Measurements from ENCODE around the gene TMEM163. TPM values are rescaled to one million over a fixed set of nuclear protein-coding genes. Genes with fewer than 3 reads are reported as not detected.

Gene TMEM163
- total RNA-seq, 1 donor from 2014 or later: 0.95 TPM

DNA sequence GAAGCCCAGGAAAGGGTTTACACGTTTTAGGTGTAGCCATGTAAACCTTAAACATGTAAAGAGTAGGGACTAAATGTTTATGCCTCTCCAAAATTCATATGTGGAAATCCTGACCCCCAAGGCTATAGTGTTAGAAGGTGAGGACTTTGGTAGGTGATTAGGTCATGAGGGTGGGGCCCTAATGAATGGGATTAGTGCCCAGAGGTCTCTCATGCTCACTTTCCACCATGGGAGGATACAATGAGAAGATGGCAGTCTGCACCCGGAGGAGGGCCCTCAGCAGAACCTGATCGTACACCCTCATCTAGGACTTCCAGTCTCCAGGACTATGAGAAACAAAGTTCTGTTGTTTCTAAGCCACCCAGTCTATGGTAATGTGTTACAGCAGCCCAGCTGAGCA lies 119.6 kb downstream of the TMEM163 start:
- peaks cover 4% of the 10 kb centered on the region for H3F3A ChIP-seq (ENCODE audit: low read depth)
- H3K4me2 ChIP-seq: no peak overlapping the region
- peaks cover 6% of the 10 kb centered on the region for H3K4me1 ChIP-seq
- H3K9ac ChIP-seq: no peak overlapping the region
- Mint-ChIP-seq H3K36me3 (no peaks in the 10 kb centered on the region), H3K4me1 (peaks cover 8% of the 10 kb centered on the region), H3K27ac (no peak overlapping the region), H3K4me3 (no peak overlapping the region), H3K27me3 (ENCODE audit: insufficient read depth, low read depth) (peaks cover 2% of the 10 kb centered on the region), H3K9me3 (peaks cover 5% of the 10 kb centered on the region)
- no peak overlapping the region for H2AFZ ChIP-seq (replicated peaks)
- no peak overlapping the region for H3K27ac ChIP-seq
- H3K36me3 ChIP-seq: no peaks in the 10 kb centered on the region
- TF ChIP-seq, protein P1, sequence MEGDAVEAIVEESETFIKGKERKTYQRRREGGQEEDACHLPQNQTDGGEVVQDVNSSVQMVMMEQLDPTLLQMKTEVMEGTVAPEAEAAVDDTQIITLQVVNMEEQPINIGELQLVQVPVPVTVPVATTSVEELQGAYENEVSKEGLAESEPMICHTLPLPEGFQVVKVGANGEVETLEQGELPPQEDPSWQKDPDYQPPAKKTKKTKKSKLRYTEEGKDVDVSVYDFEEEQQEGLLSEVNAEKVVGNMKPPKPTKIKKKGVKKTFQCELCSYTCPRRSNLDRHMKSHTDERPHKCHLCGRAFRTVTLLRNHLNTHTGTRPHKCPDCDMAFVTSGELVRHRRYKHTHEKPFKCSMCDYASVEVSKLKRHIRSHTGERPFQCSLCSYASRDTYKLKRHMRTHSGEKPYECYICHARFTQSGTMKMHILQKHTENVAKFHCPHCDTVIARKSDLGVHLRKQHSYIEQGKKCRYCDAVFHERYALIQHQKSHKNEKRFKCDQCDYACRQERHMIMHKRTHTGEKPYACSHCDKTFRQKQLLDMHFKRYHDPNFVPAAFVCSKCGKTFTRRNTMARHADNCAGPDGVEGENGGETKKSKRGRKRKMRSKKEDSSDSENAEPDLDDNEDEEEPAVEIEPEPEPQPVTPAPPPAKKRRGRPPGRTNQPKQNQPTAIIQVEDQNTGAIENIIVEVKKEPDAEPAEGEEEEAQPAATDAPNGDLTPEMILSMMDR (IDR thresholded peaks at IDR 0.05): no peak
- TF ChIP-seq EZH2 (IDR thresholded peaks at IDR 0.05): no peak
- TF ChIP-seq EZH2phosphoT487 (IDR thresholded peaks at IDR 0.05): no peak
- no peak for DNase-seq (ENCODE audit: low spot score)
- no peaks in the 10 kb centered on the region for H3K9me3 ChIP-seq (ENCODE audit: low read depth)
- no peaks in the 10 kb centered on the region for H3K79me2 ChIP-seq (ENCODE audit: low read depth)
- H3K27me3 ChIP-seq: no peaks in the 10 kb centered on the region
- no peaks in the 10 kb centered on the region for H4K20me1 ChIP-seq (ENCODE audit: low read depth)
- H3K4me3 ChIP-seq: no peak overlapping the region

DNA sequence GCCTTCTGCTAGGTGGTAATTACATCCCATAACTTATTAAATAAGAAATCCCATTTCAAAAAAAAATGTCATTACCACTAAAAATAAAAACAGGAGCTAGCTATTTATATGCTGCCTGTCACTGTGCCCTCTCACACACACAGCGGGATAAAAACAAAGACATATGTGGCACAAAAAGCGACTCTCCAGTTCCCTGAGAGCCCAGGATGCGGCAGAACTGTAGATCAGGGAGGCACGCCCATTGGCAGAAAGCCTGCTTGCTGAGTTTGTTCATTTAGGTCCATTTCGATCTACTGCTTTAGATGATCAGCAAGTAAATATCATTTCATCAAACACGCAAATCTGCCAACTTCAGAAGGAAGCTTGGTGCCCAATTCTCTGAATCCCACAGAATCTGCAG lies 124.4 kb downstream of the TMEM163 start:
- Histone ChIP-seq H3K9ac (no peak overlapping the region), H3K79me2 (ENCODE audit: low read depth) (no peaks in the 10 kb centered on the region), H3K27me3 (no peaks in the 10 kb centered on the region), H4K20me1 (ENCODE audit: low read depth) (no peaks in the 10 kb centered on the region), H3K4me1 (no peaks in the 10 kb centered on the region), H3F3A (ENCODE audit: low read depth) (no peaks in the 10 kb centered on the region), H3K9me3 (ENCODE audit: low read depth) (no peaks in the 10 kb centered on the region), H3K4me2 (no peak overlapping the region), H2AFZ (replicated peaks) (no peak overlapping the region), H3K27ac (no peak overlapping the region), H3K4me3 (no peak overlapping the region), H3K36me3 (no peaks in the 10 kb centered on the region)
- no peak overlapping the region for H3K27ac Mint-ChIP-seq
- DNase-seq (ENCODE audit: low spot score): no peak
- H3K4me1 Mint-ChIP-seq: peaks cover 12% of the 10 kb centered on the region
- TF ChIP-seq EZH2 (IDR thresholded peaks at IDR 0.05) (no peak), EZH2phosphoT487 (IDR thresholded peaks at IDR 0.05) (no peak)
- TF ChIP-seq, protein P1 (IDR thresholded peaks at IDR 0.05): no peak
- peaks cover 4% of the 10 kb centered on the region for H3K27me3 Mint-ChIP-seq (ENCODE audit: insufficient read depth, low read depth)
- H3K9me3 Mint-ChIP-seq: peaks cover 22% of the 10 kb centered on the region
- H3K36me3 Mint-ChIP-seq: no peaks in the 10 kb centered on the region
- H3K4me3 Mint-ChIP-seq: no peak overlapping the region

DNA sequence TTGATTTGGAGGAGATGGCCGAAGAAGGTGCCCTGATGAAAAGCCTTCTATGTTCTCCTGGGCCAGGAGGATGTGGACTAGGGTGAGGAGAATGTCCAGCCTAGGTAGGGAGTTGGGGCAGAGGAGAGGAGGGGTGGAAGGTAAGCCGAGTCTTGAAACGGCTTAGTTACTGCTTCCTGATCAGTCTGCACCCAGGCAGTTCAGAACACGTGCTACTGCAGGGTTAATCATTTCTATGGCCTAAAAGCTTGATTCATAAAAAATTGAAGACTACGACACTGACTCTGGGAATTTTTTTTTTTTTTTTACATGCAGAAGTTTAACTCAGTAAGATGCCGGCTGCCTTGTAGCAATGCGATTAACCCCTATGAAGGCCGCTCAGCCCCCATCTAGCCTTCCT lies 125.3 kb downstream of the TMEM163 start:
- Histone ChIP-seq H3K4me2 (no peak overlapping the region), H3K79me2 (ENCODE audit: low read depth) (no peaks in the 10 kb centered on the region), H3K27ac (no peak overlapping the region), H3K9ac (no peak overlapping the region), H3K27me3 (no peaks in the 10 kb centered on the region), H4K20me1 (ENCODE audit: low read depth) (no peaks in the 10 kb centered on the region), H3K4me1 (no peaks in the 10 kb centered on the region), H3F3A (ENCODE audit: low read depth) (no peaks in the 10 kb centered on the region), H3K4me3 (no peak overlapping the region), H3K9me3 (ENCODE audit: low read depth) (no peaks in the 10 kb centered on the region), H3K36me3 (no peaks in the 10 kb centered on the region), H2AFZ (replicated peaks) (no peak overlapping the region)
- peaks cover 5% of the 10 kb centered on the region for H3K27me3 Mint-ChIP-seq (ENCODE audit: insufficient read depth, low read depth)
- H3K4me1 Mint-ChIP-seq: peaks cover 12% of the 10 kb centered on the region
- no peaks in the 10 kb centered on the region for H3K36me3 Mint-ChIP-seq
- TF ChIP-seq, protein P1 (IDR thresholded peaks at IDR 0.05): no peak
- H3K9me3 Mint-ChIP-seq: peaks cover 23% of the 10 kb centered on the region
- no peak overlapping the region for H3K4me3 Mint-ChIP-seq
- no peak overlapping the region for H3K27ac Mint-ChIP-seq
- no peak for DNase-seq (ENCODE audit: low spot score)

DNA sequence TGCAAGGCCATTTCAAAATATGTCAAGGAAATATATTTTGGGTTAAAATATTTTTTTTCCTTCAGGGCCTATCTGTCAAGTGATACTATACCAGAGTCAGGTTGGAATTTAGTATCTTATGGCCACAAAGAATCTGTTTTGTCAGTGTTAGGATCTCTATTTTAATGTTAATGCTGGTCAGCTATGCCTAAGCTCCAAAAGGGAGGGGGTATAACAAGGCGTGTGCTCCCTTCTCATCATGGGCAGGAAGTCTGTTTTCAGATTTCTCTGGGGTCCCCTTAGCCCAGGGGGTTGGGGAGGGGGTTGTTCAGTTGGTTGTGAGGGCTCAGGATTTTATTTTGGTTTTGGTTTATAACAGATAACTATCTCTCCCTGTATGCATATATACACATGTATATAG lies 126.4 kb downstream of the TMEM163 start:
- Histone ChIP-seq H3K36me3 (no peaks in the 10 kb centered on the region), H3K27me3 (no peaks in the 10 kb centered on the region), H4K20me1 (ENCODE audit: low read depth) (no peaks in the 10 kb centered on the region), H3K4me2 (no peak overlapping the region), H3K27ac (no peak overlapping the region), H3K79me2 (ENCODE audit: low read depth) (no peaks in the 10 kb centered on the region), H3F3A (ENCODE audit: low read depth) (no peaks in the 10 kb centered on the region), H3K9ac (no peak overlapping the region), H2AFZ (replicated peaks) (no peak overlapping the region), H3K9me3 (ENCODE audit: low read depth) (no peaks in the 10 kb centered on the region), H3K4me3 (no peak overlapping the region), H3K4me1 (no peaks in the 10 kb centered on the region)
- Mint-ChIP-seq H3K9me3 (peaks cover 23% of the 10 kb centered on the region), H3K27me3 (ENCODE audit: insufficient read depth, low read depth) (peaks cover 5% of the 10 kb centered on the region), H3K27ac (no peak overlapping the region), H3K4me1 (peaks cover 12% of the 10 kb centered on the region), H3K36me3 (no peaks in the 10 kb centered on the region), H3K4me3 (no peak overlapping the region)
- TF ChIP-seq EZH2phosphoT487 (IDR thresholded peaks at IDR 0.05): no peak
- no peak for TF ChIP-seq EZH2 (IDR thresholded peaks at IDR 0.05)
- TF ChIP-seq, protein P1 (IDR thresholded peaks at IDR 0.05): no peak
- DNase-seq (ENCODE audit: low spot score): no peak

Data from neural progenitor cell (in vitro differentiated cells).